Gastroesophageal sphincter (tissue), 3 donors: ENCODE measurements around the gene SPINT4.

Experiments used
- POLR2A ChIP-seq, 2 donors: fragments of 450-650 bp; IDR thresholded peaks; one replicate each; pipeline ENCODE4 v1.6.1; 2017; ENCODE audit warnings: antibody characterized with exemption in 2 of 2, mild to moderate bottlenecking in 2 of 2, moderate library complexity in 1 of 2
- TF ChIP-seq, protein P1 (sequence below), 4 experiments: fragments of 200-600 bp in 2 of 4; fragments of 450-650 bp in 2 of 4; sonication (generic) in 1 of 4; IDR thresholded peaks; one replicate each; pipeline ENCODE4 v1.5.1; 2017 to 2019; ENCODE audit warnings: antibody characterized with exemption in 4 of 4, mild to moderate bottlenecking in 2 of 4, moderate library complexity in 2 of 4

DNA sequence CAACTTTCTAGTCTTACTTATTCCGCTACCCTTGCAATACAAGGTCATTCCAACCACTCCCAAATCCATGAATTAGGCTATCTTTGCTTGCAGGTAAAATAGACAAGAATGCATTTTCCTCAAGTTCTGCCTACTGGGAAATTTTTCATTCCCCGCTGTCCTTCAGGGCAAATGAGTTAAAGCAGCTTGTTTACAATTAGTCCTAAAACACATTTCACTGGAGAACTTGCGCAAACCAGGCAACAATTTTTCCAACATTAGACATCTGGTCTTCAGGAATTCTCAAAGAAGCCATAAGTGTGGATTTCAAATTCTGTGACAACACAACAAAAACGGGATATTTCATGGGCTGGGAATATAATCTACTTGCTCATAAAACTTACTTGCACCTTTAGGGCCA lies 20.4 kb downstream of the SPINT4 start:
- no peak for TF ChIP-seq POLR2A (IDR thresholded peaks at IDR 0.05)
- TF ChIP-seq, protein P1, sequence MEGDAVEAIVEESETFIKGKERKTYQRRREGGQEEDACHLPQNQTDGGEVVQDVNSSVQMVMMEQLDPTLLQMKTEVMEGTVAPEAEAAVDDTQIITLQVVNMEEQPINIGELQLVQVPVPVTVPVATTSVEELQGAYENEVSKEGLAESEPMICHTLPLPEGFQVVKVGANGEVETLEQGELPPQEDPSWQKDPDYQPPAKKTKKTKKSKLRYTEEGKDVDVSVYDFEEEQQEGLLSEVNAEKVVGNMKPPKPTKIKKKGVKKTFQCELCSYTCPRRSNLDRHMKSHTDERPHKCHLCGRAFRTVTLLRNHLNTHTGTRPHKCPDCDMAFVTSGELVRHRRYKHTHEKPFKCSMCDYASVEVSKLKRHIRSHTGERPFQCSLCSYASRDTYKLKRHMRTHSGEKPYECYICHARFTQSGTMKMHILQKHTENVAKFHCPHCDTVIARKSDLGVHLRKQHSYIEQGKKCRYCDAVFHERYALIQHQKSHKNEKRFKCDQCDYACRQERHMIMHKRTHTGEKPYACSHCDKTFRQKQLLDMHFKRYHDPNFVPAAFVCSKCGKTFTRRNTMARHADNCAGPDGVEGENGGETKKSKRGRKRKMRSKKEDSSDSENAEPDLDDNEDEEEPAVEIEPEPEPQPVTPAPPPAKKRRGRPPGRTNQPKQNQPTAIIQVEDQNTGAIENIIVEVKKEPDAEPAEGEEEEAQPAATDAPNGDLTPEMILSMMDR (IDR thresholded peaks at IDR 0.05): no peak
